ENCODE data around the gene PRICKLE4. TPM values are rescaled to one million over a fixed set of nuclear protein-coding genes. Genes with fewer than 3 reads are reported as not detected.

Gene PRICKLE4
- total RNA-seq, 1 experiment from 2014 or later = 2.9 TPM

DNA sequence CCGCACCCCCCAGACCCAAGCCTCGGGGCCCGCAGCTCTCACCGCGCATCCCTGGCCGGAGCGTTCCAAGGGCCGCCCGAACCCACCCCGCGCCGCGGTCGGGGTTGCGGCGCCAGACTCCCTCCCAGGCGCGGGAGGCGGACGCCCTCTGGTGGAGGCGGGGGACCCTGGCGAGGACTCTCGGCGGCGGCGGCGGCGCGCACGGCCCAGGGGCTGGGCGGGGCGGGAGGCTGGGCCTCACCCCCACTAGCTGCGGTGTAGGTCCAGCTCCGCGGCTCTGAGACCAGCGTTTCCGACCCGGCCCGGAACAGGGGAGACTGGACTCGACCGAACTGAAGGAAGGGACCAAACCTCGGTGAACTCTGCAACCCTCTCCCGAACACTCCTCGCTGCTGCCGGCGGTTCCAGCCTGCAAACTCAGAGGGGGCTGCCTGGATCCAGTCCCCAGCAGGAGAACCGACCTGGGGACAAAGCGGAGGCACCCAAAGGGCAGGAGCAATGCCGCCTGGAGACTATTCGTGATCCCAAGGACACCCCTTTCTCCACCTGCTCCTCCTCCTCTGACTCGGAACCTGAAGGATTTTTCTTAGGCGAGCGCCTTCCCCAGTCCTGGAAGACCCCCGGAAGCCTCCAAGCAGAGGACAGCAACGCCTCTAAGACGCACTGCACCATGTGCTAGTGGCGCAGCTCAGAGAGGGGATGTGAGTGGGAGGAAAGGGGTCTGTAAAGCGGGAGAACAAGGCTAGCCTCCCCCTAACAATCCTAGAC, 6.1 kb downstream of the PRICKLE4 start:
- peaks cover 21% of the 10 kb centered on the region in 2 experiments for H3K36me3 ChIP-seq (ENCODE audit: control insufficient read depth in 1 of 2, insufficient read depth in 2 of 2, low read length in 2 of 2)
- TSS peak; percentile 83 for BruUV-seq (replicated peaks)
- H4K20me1 ChIP-seq (ENCODE audit: insufficient read depth) = no peaks in the 10 kb centered on the region
- no peaks in the 10 kb centered on the region for H3K9me2 ChIP-seq (ENCODE audit: insufficient read depth)
- no peaks in the 10 kb centered on the region for H3K27me3 ChIP-seq (ENCODE audit: insufficient read depth, low read length)
- ATAC-seq (peak; percentile 82), DNase-seq (ENCODE audit: low read depth, low spot score) (peak; percentile 23)
- RAD21 ChIA-PET (ENCODE audit: low non-redundant PET in 1 of 2, low total read pairs in 2 of 2, uncharacterized antibody in 2 of 2, unreplicated experiment in 2 of 2) = no interaction called here
- no peaks in the 10 kb centered on the region for H3K9me3 ChIP-seq (ENCODE audit: control insufficient read depth in 1 of 2, insufficient read depth in 1 of 2, low read depth in 1 of 2, low read length in 2 of 2)
- peak overlapping the region; percentile 67 to 98 for H3K4me3 ChIP-seq (replicated peaks in 1 of 2; ENCODE audit: low read depth in 1 of 2, low read length in 2 of 2)
- no peak overlapping the region for H2AFZ ChIP-seq (ENCODE audit: low read depth, low read length, poor library complexity, severe bottlenecking)
- peaks cover 30% of the 10 kb centered on the region for H3K79me2 ChIP-seq (ENCODE audit: insufficient read depth, low read length)
- POLR2A ChIA-PET = interaction anchor here (0.7 to 2.6 kb wide), 5 partner anchors 16 to 264 kb away, joined by 3 to 10 read pairs (median 5); partner anchors contain the start of genes BYSL, MED20 and TAF8
- CTCF ChIA-PET = interaction anchor here (0.6 to 3.3 kb wide), 16 partner anchors 8 to 1112 kb away, joined by 3 to 31 read pairs (median 4); partner anchors contain the start of genes BYSL, CCND3, MED20 and TAF8
- peaks cover 8 to 18% of the 10 kb centered on the region in 2 experiments for H3K4me1 ChIP-seq (ENCODE audit: control insufficient read depth in 1 of 2, insufficient read depth in 2 of 2, low read length in 2 of 2)
- TF ChIP-seq TCF7L2 (IDR thresholded peaks at IDR 0.05; ENCODE audit: borderline replicate concordance, extremely low read depth, insufficient read depth, insufficient read length) (no peak), POLR2A (IDR thresholded peaks at IDR 0.05; ENCODE audit: borderline replicate concordance, extremely low read depth, insufficient read depth, insufficient read length) (peak; percentile 38)
- TF ChIP-seq, protein P1, sequence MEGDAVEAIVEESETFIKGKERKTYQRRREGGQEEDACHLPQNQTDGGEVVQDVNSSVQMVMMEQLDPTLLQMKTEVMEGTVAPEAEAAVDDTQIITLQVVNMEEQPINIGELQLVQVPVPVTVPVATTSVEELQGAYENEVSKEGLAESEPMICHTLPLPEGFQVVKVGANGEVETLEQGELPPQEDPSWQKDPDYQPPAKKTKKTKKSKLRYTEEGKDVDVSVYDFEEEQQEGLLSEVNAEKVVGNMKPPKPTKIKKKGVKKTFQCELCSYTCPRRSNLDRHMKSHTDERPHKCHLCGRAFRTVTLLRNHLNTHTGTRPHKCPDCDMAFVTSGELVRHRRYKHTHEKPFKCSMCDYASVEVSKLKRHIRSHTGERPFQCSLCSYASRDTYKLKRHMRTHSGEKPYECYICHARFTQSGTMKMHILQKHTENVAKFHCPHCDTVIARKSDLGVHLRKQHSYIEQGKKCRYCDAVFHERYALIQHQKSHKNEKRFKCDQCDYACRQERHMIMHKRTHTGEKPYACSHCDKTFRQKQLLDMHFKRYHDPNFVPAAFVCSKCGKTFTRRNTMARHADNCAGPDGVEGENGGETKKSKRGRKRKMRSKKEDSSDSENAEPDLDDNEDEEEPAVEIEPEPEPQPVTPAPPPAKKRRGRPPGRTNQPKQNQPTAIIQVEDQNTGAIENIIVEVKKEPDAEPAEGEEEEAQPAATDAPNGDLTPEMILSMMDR (IDR thresholded peaks at IDR 0.05 in 2 of 3, conservative IDR thresholded peaks at IDR 0.05 in 1 of 3; ENCODE audit: borderline replicate concordance in 1 of 3, insufficient read depth in 1 of 3, low read depth in 2 of 3, low read length in 2 of 3) = peak in 2 of 3 experiments; percentile 61 to 75; a peak in 4 of 6 replicates
- intact Hi-C loops (cut with micrococcal nuclease) = loop anchor here (1.0 to 10.0 kb wide), 4 partner anchors 135 to 428 kb away; partner anchors contain the start of genes BYSL, MED20 and MRPS10
- peak overlapping the region; percentile 98 for H3K9ac ChIP-seq (ENCODE audit: low read length)
- peak overlapping the region; percentile 87 for H3K4me2 ChIP-seq (ENCODE audit: low read length)
- H3K27ac ChIP-seq (ENCODE audit: low read depth, low read length) = peak overlapping the region; percentile 84

All from HCT116 (cell line).